NCI-H1105 treated with DMSO at 0.1 percent for 48 hours (cell line): Measurements from ENCODE around the gene REN.

Experiments
- DNase-seq: peaks from one replicate; lab custom pipeline; 2025; lab: John Stamatoyannopoulos, UW

REN gene

DNA sequence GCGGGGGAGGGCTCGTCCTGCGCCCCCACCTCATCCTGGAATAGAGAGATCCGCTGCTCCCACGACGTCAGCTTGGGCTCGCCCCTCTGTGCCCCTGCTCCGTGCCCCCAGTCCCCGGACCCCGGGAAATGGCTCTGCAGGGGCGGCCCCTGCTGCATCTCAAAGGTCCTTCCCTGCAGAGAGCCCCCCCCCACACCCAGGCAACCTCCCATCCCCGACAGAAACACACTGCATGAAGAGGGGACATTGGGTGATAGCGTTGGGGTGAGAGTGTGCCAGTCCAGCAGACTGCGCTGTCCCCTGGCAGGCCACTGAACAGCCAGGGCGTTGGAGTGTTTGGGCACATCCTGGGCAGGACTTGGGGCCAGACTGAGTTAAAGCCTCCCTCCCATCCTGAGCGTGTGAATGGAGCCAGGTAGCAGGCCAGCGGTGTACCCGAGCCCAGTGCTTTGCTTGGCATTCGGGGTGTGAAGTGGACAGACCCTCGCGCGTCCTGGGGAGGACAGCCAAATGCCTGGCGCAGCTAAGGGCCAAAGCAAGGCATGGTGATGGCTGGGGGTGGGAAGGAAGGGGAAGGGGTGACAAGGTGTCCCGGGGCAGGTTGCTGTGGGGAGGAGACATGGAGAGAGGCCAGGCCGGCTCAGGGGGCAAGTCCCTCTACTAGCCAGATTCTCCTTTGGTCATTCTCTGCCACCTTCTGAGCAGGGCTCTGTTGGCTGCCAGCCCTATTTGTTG is 13.7 kb downstream of the REN start:
- no peak for DNase-seq

DNA sequence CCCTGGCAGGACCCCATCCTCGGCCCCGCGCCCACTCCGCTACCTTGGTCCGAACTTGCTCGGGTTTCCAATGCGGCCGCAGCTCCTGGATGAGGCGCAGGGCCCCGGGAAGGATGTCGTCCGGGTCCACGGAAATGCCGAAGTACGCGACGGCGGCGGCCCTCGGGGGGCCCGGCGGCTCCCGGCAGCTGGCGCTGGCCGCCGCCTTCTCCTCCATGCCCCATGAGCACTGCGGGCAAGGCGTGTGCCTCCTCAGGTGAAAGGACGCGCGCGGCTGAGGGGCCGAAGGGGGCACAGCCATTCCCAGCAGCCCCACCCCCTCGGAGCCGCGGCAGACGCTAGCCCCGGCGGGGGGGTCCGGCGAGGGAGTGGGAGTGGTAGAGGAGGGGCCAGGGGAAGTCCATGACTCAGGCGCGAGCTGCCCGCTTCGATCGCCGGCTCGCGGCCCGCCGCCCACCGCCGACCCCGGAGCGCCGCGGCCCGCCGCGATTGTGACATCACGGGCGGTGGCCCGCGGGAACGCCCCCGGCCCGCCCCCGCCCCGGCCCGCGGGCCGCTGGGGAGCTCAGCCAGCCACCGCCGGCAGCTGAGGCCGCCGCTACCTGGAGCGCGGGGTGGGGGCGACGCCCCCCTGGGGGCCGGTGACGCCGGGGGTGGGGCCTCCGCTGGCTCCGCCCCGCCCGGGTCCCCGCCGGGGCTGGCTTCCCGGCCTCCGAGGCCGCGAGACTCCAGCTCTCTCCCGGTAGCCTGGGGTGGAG is 14.4 kb downstream of the REN start, which contains the start of gene ETNK2:
Gene ETNK2 (minus strand): TSS at position 493 of the 758 bp plus-strand sequence. CDS start 192 bp downstream, at position 301.
- DNase-seq, result peak; percentile 83

DNA sequence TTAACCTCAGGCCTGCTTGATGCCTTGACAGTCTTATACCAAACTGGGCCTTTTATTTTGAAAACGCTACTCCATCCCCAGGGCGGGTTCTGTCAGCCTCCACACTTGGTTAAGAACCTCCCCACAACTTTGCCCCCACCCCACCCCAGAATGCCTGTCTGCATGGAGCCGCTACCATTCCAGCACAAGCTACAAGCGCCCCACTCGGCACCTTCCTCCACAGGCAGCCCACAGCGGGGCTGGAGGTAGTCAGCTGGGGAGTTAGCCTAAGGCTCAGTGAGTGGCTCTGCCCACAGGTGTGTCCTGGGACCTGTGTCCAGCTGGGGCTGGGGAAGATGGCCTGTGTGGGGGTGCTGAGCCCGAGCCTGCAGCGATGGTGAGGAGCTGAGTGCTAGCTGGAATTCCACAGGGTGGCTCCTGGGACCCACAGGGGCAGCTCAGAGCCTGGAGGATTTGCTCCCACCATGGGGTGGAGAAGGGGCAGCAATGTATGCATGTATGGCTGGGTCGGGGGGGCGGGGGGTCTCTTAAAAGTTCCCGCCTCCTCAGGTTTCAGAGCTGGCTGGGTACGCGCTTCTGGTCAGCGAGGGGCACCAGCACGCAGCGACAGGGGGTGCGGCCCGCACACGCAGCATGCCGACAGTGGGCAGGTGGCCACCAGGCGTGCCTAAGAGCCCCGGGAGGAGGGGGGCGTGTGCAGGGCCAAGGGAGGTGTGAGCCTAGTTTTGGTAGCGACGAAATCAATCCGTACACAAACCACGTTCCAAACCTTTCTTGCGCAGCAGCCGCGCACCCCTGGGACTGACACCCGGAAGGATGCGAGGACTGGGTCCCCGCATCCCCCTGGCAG is 15.2 kb downstream of the REN start:
- no peak for DNase-seq

DNA sequence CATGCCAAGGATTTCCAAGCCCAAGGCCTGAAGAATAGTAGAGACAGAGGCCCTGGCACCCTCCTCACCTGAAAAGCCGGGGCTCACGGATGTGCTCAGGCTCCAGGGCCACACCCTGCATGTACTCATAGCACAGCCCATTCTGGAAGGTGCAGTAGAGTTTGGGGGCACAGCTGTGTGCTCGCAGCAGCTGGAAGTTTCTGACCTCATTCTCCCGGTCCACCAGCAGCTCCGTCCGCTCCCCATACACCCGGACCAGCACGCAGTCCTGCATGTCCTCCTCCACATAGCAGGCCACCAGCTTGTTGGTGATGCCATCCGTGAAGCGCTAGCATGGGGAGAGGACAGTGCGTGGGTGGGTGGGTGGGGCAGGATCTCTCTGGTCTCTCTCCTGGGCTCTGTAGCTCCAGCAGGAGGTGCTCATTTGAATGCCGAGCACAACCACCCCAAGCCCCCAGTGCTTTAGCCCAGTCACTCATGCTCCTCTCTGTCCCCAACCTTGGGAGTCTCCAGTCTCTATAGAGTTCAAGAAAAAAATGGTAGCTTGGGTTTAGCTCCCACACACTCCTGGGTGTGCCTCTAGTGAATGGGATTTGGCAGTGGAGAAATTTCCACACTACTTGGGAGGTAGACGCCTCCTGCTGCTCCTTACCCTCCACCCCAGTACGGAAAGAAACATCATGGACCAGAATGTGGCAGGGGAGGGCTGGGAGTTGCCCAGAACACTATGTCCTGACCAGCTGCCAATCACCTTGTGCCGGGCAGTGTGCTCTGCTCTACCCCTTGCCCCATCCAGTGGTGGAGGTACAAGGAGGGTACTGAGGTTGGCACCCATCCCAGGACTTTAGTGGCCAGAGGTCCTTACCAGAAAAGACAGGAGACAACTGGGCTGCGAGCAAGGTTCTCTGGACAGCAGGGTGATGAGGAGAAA is 16.2 kb downstream of the REN start:
- no peak for DNase-seq

DNA sequence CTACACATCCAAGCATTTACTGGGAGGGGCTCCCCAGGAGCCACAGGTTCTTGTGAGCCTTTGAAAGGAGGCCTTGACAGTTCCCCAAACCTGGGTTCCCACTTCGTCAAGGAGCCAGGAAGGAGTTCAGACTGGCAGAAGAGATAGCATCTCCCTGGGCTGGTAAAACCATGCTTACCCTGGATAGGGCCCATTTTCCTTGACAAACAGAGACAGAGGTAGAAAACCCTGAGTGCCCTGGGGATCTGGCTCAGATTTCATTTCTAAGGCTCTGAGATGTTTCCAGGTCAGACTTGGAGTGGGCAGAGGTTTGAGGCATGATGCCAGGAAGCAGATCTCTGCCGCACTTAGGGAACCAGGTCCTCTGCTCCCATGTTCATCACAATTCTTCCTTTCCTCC is 17.0 kb downstream of the REN start:
- DNase-seq, result no peak

DNA sequence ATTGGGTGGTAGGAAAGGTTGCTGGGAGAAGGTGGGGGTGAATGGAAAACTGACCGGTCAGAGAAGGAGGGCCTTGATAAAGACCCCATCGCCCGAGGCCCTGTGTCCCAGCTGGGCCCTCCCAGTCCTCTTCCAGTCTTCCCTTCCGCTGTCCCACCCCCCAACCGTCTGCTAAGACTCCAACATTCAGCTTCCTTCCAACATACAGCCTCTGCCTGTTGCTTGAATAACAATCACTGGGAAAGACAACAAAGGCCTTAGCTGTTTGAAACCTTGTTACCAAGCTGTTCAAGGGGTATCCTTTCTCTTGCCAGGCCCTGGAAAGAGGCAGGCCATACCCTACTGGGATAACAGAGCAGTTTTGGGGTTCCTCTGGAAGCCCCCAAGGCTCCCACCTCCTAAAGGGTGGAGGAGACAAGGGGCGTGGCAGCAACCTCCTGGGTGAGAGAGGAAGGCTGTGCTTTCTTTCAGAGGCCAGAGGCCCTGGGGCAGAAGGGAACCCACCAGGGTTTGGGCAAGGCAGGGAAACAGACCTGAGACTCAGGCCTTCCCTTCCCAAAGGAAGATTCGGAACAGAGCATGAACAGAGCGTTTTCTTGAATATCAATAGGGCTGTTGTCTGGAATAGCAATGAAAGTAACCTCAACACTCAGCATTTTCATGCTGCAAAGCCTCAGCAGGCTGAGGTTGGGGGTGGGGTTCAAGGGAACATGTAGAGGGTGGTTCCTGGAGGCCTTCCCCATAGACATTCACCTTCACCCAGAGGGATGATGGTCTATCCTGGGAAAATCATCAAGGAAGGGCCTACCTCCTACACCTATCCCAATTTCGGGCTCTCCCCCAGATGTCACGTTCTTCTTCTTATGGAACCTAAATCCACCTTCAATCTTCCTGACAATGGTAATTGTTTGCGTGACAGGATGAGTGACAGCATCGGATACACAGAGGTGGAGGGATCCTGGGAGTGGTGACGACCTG is 18.4 kb downstream of the REN start:
- DNase-seq, result no peak

DNA sequence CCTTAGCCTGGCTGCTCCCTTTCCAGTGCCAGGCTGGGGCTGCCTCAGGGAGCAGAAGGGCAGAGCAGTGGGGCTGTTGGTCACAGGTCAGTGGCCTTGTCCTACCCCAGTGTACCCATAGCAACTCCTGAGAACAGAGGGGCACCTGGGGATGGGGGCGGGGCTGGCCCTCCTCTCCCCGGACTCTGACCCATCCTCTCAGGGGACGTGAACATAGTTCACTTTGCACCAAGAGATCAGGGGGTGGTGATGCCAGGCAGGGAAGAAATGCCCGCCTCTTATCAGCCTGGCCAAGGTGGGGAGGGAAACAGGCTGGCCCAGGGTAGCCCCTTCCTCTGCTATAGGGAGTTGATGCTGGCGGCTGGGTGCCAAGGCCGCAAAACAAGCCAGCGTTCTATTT is 19.2 kb downstream of the REN start:
- no peak for DNase-seq

DNA sequence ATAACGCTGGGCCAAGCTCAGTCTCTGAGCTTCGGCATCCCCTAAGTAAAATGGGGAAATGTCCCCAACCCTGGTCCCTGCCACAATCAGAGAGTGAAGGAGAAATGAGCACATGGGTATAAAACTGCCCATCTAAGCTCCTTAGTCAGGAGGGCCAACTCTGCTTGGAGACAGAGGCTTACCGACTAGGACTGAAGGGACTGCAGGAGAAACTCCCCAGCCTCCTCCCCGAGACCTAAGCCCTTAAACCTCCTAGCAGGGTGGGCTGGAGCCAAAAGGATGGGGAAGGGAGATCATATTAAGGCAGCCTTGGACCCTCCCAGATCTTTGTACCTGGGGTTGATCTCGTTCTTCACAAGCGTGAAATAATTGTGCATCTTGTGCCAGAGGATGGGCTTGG is 19.8 kb downstream of the REN start:
- no peak for DNase-seq

DNA sequence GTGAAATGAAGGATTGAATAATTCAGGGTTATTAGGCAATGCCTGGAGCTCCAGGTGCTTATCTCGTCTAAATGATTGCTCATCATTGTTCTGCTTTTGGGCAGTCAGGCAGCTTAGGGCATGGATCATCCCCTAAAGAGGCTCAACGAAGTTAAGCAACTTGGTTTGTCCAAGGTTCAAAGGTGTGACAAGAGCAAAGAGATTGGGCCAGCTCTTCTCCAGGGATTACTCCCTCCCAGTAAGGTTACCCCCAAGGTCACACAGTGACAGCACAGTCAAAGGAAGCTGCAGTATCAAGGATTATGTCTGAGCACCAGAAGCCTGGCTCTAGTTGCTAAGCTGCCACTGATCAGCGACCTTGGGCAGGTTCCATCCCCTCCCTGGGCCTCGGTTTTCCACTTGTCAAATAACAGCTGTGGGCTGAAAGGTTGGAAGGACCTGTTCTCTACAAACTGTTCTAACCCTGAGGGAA is 21.1 kb downstream of the REN start:
- DNase-seq, result no peak

DNA sequence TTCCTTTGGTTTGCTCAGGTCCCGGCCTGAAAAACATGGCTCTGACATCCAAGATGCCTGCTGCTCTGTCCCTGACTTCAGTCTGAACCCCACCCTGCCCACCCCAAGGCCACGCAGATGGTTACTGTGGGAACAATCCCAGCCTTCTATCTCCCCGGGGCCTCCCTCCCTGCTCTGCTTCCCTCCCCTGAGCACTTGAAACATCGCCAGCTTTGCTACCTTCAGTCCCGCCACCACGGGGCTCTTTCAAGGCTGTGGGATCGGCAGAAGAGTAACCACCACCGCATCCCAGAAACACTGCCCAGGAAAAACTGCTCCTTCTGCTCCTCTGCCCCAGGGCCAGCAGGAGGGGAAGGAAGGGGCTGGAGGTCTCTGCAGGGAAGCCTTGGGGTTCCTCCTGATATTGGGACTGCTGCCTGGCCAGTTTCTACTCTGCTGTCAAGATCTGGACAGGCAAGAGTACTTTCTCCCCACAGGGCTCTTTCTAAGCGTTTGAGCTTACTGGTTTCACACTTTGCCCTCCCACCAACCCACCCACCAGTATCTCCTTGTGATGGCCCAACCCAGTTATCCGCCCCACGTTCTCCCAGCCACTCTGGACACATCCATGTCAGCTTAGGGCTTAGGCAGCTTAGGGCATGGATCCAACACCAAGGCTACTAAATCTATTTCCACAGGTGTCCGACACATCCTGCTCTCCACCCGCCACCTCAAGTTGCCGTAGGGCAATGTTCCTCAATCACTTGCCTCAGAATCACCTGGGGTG is 22.7 kb downstream of the REN start:
- no peak for DNase-seq

DNA sequence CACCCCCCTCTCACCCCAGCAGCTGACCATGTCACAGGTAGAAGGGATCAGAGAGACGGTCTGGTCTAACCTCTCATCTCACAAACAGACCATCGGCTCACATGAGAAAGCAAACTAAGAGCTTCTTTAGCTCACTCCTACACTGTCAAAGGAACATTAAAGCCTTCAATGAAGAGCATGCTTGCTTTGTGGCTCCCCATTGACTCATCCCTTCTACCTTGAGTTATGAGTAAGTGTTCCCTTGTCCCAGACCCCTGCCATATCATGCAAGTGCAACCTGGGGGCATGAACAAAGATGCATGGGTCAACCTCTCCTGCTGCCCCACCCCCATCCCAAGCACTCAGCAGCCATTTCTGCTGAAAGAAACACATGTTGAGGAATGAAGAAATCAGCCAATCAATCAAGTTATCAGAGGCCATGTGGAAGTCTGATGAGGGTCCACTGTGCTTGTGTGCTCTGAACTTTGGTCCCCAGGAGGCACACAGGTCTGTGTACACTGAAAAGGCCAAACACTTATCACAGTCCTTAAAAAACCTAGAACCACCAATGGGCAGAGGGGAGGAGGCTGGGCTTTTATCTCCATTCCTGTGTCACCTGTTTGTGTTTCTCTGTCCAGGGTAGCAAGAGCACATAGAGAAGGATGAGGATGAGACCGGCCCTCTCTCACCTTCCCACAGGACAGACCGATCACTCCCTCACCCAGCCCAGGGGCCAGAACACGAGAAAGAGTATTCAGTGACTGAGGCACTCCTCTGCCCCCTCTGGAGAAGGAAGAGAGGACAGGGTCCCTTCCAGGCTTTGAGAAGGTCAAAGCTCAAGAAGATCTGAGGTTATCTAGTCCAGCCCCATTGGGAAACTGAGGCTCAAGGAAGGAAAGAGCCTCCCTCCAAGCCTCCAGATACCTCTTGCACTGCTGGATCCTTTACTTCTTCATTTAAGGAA is 23.8 kb downstream of the REN start:
- no peak for DNase-seq

DNA sequence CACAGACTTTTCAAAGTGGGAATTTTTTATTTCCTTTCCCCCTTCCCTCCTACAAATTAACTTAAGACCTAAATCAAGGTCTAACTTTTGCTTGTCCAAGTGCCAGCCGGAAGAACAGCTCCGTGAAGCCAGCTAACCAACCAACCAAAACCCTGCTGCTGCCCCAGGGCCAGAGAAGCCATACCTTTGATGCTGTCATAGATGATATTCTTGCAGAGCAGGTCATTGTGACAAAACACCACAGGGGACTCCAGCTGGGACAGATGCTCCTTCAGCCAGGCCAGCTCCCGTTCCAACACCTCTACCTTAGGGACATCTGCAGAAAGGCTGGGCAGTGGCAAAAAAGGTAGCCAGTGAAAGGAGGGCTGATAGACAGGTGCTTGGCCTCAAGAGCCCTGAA is 25.0 kb downstream of the REN start:
- no peak for DNase-seq

DNA sequence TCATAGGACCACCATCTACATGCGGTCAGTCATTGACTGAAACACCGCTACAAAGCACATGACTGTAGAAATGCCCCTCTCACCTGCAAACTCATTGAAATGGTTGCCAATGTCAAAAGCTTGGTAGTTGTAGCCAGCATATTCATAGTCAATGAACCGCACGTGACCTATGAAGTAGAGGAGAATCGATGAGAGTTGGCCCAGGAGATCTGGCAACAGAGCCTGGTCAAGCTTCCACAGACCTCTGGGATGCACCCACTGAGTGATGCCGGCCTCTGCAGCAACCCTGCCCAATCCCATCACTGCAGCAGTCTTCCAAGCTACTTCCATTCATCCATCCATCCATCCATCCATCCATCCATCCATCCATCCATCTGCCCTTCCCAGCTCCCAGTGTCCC is 26.2 kb downstream of the REN start:
- DNase-seq, result no peak

DNA sequence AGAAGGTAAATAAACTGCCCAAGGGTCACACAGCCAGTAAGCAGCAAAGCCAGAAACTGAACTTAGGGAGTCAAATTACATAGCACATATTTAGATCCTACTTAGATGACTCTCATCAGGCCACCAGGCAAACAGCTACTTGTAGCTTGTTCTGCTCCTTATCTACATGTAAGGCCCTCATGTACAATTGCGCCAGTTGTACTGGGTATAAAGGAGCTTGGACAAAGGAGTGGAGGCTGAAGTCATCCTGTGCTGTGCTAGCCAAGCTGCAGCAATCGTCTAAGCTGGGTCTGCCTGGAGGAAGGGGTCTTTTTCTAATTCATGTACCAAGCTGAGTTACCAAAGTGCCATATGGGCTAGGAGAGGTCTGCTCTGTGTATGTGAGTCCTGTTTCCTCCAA is 27.0 kb downstream of the REN start:
- no peak for DNase-seq

DNA sequence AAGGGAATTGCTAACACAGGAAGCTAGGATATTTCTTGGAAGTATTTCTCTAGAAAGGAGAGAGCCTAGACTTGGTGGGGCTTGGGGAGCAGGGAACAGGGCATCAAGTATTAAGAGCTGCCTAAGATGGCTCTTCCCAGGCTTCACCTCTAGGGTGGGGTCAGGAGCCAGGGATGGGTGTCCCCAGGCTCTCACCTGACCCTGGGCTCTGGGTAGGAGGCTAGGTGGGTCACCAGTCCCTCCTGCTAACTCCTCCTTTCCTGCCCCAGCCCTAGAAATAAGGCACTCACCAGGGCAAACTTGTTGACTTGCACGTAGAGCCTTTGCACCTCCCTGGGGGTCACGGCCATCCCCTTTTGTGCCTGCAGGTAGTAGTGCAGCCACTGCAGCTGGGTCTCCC is 29.3 kb downstream of the REN start:
- no peak for DNase-seq

DNA sequence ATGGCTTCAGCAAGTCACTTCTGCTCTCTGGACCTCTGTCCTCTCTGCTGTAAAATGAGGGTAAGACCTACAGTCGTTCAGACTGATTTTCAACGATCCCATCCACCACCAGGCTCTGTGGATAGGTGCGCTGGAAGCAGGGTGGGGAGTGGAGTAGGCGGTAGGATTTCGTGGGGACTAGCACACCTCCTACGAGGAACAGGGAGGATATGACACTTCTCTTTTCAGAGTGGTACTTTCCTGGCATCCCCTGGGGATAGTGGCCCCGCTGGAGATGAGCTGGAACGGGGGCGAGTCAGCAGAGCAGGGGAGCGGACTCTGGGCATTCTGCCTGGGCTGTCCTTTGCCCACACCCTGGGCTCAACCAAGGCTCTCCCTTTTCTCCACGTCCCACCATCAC is 32.0 kb downstream of the REN start:
- DNase-seq, result no peak

DNA sequence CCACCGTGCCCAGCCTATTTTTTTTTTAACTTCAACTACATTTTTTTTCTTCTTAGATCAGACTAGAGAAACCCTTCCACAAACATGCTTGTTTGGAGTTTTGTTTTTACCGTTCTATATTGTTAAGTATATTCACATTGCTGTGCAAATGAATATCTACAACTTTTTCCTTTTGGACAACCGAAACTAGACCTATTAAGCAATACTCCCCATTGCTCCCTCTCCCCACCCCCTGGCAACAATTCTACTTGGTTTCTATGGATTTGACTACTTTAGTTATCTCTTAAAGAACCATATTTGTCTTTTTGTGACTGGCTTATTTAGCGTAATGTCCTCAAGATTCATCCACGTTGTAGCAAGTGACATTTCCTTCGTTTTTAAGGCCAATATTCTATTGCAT is 33.4 kb downstream of the REN start:
- DNase-seq, result no peak

DNA sequence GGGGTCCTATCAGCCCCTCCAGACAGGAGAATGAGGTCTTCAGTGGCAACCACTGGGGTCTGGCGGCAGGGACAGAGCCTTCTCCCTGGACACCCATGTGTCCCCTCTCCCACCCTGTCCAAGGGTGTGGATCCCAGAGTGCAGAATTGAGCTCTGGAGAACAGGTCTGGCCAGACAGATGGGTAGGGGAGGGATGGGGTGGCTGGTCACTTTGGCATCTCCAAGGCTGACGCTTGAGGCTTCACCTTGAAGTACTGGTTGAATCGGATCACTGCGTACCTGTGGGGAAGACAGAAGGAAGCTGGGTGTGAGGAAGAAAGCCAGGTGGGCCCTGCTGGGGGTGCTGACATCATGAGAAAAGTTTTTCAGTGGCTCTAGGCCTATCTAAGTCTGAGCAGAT is 34.2 kb downstream of the REN start:
- no peak for DNase-seq
